HG03469 (cell line): ENCODE data around the gene CD3E.

Source experiments
- ATAC-seq: cut with Tn5 transposase; IDR thresholded peaks from one replicate; pipeline ENCODE4 v1.9.1; 2021; ENCODE audit warnings: mild to moderate bottlenecking, moderate library complexity, moderate number of reproducible peaks; ENCODE audit not compliant: unreplicated experiment

The CD3E gene

GRCh38 chr11:118322721-118323120, 18.2 kb downstream of the CD3E start:
- ATAC-seq, result no peak

DNA sequence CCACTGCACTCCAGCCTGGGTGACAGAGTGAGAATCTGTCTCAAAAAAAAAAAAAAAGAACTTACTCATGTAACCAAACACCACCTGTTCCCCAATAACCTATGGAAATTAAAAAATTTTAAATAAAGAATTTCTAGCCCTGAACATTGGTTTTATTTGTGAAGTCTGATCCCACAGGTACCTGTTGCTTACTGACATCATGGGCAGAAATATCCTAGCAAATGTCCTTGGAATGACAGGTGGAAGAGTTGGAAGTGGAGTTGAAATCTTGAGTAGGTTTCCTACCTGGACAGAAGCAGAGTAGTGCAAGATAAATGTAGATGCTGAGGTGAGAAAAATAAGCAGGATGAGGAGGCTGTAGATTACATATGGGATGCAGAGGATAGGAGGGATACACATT, 20.8 kb downstream of the CD3E start:
- ATAC-seq, result no peak

GRCh38 chr11:118328745-118329144, 24.2 kb downstream of the CD3E start:
- ATAC-seq, result no peak

DNA sequence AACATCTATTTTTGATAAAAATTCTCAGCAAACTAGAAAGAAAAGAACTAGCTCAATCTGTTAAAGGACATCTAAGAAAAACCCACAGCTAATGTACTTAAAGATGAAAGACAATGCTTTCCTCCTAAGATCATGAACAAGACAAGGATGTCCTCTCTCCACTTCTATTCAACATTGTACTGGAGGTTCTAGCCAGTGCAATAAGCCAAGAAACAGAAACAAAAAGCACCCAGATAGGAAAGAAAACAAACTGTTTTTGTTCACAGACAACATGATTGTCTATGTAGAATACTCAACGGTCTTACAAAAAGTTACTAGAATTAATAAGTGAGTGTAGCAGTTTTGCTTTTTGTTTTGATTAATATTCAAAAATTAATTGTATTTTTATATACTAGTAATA, 30.2 kb downstream of the CD3E start:
- no peak for ATAC-seq

DNA sequence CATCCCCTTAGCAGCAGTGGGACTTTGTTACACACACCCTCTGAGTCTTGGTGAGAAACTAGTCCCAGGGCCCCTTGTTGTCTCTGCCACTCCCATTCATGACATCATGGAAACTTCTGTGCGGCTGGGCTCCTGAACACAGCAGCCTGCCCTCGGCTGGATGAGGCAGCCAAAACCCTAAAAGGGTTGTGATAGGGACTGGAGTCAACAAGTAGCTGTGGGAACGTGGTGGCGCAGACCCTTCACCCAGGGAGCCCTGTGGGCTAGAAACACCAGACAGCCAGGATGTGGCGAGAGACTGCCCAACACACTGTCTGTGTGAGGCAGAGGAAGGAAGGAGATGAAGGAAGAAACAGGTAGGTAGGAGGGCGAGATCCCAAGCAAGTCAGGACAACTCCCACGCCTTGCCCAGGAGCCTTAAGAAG, 34.1 kb downstream of the CD3E start:
- no peak for ATAC-seq

DNA sequence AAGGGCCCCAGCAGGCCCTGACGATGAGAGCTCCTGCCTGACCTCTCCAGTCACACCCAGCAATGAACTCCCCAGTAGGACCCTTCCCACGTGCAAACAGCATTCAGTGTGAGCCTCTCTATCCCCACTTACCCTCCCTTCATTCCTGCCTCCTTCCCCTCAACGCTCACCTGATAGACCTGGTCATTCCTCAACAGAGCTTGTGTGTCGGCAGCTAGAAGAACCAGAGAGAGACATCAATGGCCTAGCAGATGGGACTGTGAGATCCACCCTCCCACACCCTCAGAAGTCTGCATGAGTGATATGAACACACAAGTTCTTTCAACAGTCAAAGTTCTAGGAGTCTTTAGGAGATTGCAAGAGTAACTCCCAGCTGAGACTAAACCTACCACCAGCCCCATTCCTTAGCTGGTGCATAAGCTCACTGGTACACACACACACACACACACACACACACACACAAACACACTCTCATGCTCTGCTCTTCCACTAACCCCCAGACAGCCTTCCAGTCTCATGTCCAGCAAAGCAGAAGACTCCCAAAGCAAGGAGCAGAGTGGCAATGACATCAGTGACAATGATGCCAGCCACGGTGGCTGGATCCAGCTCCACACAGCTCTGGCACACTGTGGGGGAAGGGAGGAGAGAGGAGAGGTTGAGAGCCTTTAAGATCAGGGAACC, 34.9 kb downstream of the CD3E start:
- no peak for ATAC-seq

DNA sequence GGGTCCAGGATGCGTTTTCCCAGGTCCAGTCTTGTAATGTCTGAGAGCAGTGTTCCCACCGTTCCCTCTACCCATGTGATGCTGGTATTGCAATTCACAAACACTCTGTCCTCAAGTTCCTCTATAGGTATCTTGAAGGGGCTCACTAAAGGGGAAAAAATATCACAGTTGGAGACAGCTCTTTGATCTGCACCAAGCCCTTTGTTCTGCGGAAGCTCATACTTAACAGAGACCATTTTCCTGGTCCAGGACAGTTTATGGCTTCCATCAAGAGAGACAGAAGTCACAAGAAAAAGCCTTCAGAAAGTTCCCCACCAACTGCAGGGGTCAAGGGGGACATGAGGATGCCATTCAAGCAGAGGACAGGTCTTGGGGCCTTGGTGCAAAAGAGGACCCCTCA, 35.9 kb downstream of the CD3E start:
- no peak for ATAC-seq

GRCh38 chr11:118341261-118341660, 36.7 kb downstream of the CD3E start:
- ATAC-seq, result no peak

GRCh38 chr11:118341815-118342489, 37.4 kb downstream of the CD3E start:
- no peak for ATAC-seq

DNA sequence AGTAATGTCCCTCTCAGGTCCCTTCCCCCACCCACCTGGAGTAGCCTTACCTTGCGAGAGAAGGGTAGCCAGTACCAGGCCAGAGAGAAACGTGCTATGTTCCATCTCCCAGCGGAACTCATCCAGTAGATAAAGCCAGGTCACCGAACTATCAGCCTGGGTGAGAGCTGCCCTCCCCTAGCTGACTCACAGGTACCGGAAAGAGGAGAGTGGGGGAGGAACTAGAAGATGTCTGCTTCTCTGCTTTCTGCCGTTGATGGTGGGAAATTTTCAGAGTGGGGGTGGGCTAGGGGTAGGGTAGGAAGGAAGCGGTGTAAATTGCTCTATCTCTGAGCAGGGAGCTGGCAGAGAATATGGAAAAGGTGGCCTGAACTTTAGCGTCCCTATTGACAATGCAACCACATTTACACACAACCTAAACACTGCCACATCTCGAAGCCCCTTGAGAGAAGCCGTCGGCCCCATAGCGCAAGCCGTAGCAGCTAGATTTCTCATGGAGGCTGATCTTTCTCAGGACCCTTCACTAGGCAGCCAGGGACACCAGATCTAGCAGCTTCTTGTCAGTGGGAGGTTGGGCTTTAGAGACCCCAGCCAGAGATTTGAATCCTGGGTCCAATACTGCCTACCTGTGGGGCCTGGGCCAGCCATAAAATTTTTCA, 38.1 kb downstream of the CD3E start, which contains the start of gene CD3D:
Gene CD3D (minus strand): TSS at position 203 of the 659 bp plus-strand sequence. CDS start 98 bp downstream, at position 105.
- ATAC-seq, result no peak

- ATAC-seq, result no peak
These were observed 38.7 kb downstream of the CD3E start for GRCh38 chr11:118343248-118343647.

DNA sequence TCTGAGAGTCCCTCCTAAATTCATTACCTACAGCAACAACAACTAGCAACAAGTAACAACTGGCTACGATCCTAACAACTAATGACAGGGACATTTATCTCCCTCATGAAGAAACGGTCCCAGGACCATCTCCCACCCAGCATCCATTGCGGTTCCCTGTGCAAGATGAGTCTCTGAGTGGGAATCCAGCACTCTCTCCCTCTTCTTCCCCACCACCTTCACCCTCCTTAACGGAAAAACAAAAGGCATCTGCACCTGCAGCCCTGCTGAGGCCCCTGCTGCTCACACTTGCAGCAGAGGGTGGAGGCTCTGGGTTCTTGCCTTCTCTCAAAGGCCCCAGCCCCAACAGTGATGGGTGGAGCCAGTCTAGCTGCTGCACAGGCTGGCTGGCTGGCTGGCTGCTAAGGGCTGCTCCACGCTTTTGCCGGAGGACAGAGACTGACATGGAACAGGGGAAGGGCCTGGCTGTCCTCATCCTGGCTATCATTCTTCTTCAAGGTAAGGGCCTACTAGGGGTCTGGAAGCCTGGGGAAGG, 39.5 kb downstream of the CD3E start, which contains the start of gene CD3G:
Gene CD3G (plus strand): TSS at position 364 of the 535 bp plus-strand sequence. CDS start 80 bp downstream, at position 444.
- ATAC-seq, result no peak

- no peak for ATAC-seq
These were observed 44.9 kb downstream of the CD3E start for GRCh38 chr11:118349475-118349874.

DNA sequence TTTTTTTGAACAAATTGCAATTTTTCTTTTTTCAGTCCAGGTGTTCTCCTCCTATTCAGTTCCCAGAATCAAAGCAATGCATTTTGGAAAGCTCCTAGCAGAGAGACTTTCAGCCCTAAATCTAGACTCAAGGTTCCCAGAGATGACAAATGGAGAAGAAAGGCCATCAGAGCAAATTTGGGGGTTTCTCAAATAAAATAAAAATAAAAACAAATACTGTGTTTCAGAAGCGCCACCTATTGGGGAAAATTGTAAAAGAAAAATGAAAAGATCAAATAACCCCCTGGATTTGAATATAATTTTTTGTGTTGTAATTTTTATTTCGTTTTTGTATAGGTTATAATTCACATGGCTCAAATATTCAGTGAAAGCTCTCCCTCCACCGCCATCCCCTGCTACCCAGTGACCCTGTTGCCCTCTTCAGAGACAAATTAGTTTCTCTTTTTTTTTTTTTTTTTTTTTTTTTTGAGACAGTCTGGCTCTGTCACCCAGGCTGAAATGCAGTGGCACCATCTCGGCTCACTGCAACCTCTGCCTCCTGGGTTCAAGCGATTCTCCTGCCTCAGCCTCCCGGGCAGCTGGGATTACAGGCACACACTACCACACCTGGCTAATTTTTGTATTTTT, 48.7 kb downstream of the CD3E start:
- ATAC-seq, result no peak

GRCh38 chr11:118358071-118358470, 53.5 kb downstream of the CD3E start:
- ATAC-seq, result no peak

DNA sequence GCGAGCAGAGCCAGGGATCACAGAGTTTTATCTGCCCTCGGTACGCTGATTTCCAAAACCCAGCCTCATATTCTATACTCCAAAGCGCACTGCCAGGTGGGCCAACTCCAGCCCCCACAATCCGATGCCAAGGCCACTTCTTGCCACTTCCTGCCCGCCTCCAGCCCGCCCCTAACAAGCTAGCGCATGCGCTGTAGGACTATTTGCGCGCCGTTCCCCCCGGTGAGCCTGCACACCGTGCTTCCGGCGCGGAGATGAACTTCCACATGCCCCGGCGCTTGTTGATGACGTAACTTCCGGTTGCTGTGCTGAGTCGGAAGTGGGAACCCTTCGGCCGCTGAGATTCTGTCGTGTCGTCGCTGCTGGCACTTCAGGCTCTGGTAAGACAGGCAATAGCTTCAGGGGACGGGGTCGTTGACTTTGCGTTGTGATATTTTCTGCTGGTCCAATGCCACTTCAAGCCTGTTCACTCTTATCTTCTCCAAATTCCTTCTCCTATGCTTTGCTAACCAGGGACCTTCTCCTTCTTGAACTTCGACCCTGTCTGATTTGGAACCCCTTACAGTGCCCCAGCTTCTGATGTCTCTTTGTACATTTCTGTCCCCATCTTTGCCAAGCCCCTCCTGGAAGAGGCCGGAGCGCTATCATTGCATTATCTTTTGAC, 54.9 kb downstream of the CD3E start, which contains the start of gene UBE4A:
Gene UBE4A (plus strand): TSS at position 306 of the 664 bp plus-strand sequence. CDS start 5,481 bp downstream, outside the sequence.
- ATAC-seq, result peak; percentile 53

DNA sequence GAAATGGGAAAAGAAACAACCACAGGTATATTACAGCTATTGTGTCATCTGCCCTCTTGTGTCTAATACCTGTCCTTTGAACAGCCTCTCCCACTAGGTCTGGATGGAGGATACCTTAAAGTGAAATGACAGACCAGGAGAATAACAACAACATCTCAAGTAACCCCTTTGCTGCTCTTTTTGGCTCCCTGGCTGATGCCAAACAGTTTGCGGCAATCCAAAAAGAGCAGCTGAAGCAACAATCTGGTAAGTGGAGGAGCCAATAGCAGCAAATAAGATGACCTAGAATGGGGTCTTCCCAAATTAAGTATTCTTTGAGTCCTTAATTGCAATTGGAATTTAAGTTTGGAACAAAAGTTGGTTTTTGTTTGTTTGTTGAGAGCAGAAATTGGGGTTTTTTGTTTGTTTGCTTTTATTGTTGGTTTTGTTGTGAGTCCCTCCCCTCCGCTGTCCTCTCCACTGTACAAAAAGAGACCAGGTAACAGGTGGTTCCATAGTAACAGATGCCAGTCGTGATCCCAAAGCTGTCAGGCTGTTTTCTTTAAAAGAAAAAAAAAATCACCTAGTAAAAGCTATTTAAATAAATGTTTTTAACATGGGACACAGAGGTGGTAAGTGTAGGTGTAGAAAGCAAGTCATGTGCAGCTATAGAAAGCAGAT, 60.6 kb downstream of the CD3E start:
- no peak for ATAC-seq
